ENCODE measurements around the gene FH. TPM values are rescaled to one million over a fixed set of nuclear protein-coding genes. Genes with fewer than 3 reads are reported as not detected.

Gene FH
- total and polyA plus RNA-seq, 10 of the 15 experiments (the other 5 are each of a cell fraction or from before 2014, with no cell fraction given), result 44.7 to 124 (median 76.2) TPM

DNA sequence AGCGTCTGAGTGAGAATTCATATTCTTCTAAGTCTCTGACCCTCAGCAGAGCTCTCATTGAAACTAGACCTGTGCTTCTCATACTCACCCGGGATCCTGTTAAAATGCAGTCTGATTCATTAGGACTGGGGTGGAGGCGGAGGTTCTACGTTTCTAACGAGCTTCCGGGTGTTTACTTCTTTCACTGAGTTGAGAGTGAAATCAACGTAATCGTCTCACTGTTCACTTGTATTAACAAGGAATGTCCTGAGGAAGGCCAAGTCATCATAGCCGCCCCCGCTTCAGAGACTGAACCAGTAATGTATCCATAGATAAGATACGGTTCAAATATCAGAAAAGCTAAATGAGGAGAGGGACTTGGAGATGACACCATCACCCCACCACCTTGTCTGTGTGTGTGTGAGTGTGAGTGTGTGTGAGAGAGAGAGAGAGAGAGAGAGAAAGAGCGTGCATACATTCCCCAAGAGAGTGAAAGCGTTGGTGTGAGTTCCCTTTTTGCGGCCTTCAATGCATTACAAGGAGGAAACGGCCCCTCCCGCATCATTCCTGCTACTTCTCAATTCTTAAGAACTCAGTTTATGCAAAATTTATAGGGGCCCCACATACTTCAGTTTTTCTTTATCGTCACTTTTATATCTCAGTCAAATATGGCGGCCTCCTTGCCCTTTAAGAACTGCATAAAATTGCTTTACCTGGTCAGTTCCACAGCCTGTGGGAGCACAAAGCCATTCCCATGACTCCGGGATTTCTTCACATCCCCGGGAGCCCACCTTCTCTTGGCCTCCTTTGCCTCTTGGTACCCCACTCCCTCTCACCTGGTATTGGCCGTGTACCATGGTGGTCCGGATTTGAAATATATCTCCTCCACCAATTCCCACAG lies 32.4 kb upstream of the FH start (continued):
- TF ChIP-seq ZNF274 (IDR thresholded peaks at IDR 0.05; ENCODE audit: insufficient read depth, insufficient read length) (no peak), PAX8 (IDR thresholded peaks at IDR 0.05) (no peak), HDAC2 (IDR thresholded peaks at IDR 0.05) (no peak), IKZF2 (IDR thresholded peaks at IDR 0.05) (peak; percentile 83 to 88; a peak in 3 of 4 replicates), MXI1 (IDR thresholded peaks at IDR 0.05; ENCODE audit: low read depth, low read length) (0 out of 2 replicates have a peak, but pooled peaks have one; percentile 40), POU2F2 (IDR thresholded peaks at IDR 0.05; ENCODE audit: borderline replicate concordance, low read depth, low read length) (peak; percentile 87; the same call in 2 of the 3 replicates), ATF7 (IDR thresholded peaks at IDR 0.05; ENCODE audit: low read depth) (peak; percentile 71), TCF3 (IDR thresholded peaks at IDR 0.05; ENCODE audit: borderline replicate concordance, insufficient read depth, low read depth, low read length) (no peak), POLR2AphosphoS5 (IDR thresholded peaks at IDR 0.05; ENCODE audit: low read length) (peak; percentile 48), CBFB (IDR thresholded peaks at IDR 0.05; ENCODE audit: low read depth) (0 out of 2 replicates have a peak, but pooled peaks have one; percentile 59), EP300 (IDR thresholded peaks at IDR 0.05; ENCODE audit: borderline replicate concordance in 1 of 2, control insufficient read depth in 1 of 2, low read depth in 2 of 2, low read length in 2 of 2) (peak; percentile 68 to 79; a peak in 3 of 4 replicates), USF1 (IDR thresholded peaks at IDR 0.05; ENCODE audit: borderline replicate concordance, extremely low read length, insufficient read depth, low read depth, low read length) (no peak), SIX5 (IDR thresholded peaks at IDR 0.05; ENCODE audit: low read depth, low read length, severe bottlenecking) (no peak)
- TF ChIP-seq, protein P1, sequence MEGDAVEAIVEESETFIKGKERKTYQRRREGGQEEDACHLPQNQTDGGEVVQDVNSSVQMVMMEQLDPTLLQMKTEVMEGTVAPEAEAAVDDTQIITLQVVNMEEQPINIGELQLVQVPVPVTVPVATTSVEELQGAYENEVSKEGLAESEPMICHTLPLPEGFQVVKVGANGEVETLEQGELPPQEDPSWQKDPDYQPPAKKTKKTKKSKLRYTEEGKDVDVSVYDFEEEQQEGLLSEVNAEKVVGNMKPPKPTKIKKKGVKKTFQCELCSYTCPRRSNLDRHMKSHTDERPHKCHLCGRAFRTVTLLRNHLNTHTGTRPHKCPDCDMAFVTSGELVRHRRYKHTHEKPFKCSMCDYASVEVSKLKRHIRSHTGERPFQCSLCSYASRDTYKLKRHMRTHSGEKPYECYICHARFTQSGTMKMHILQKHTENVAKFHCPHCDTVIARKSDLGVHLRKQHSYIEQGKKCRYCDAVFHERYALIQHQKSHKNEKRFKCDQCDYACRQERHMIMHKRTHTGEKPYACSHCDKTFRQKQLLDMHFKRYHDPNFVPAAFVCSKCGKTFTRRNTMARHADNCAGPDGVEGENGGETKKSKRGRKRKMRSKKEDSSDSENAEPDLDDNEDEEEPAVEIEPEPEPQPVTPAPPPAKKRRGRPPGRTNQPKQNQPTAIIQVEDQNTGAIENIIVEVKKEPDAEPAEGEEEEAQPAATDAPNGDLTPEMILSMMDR (IDR thresholded peaks at IDR 0.05 in 2 of 3, conservative IDR thresholded peaks at IDR 0.05 in 1 of 3; ENCODE audit: control insufficient read depth in 2 of 3, extremely low read depth in 1 of 3, insufficient read depth in 1 of 3, low read depth in 3 of 3, low read length in 3 of 3), result no peak
- TF ChIP-seq, protein P2, sequence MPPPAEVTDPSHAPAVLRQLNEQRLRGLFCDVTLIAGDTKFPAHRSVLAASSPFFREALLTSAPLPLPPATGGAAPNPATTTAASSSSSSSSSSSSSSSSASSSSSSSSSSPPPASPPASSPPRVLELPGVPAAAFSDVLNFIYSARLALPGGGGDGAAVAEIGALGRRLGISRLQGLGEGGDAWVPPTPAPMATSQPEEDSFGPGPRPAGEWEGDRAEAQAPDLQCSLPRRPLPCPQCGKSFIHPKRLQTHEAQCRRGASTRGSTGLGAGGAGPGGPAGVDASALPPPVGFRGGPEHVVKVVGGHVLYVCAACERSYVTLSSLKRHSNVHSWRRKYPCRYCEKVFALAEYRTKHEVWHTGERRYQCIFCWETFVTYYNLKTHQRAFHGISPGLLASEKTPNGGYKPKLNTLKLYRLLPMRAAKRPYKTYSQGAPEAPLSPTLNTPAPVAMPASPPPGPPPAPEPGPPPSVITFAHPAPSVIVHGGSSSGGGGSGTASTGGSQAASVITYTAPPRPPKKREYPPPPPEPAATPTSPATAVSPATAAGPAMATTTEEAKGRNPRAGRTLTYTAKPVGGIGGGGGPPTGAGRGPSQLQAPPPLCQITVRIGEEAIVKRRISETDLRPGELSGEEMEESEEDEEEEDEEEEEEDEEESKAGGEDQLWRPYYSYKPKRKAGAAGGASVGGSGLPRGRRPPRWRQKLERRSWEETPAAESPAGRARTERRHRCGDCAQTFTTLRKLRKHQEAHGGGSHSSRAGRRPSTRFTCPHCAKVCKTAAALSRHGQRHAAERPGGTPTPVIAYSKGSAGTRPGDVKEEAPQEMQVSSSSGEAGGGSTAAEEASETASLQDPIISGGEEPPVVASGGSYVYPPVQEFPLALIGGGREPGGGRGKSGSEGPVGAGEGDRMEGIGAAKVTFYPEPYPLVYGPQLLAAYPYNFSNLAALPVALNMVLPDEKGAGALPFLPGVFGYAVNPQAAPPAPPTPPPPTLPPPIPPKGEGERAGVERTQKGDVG (CRISPR knock-in tag; IDR thresholded peaks at IDR 0.05), result no peak
- TF ChIP-seq, protein P3, sequence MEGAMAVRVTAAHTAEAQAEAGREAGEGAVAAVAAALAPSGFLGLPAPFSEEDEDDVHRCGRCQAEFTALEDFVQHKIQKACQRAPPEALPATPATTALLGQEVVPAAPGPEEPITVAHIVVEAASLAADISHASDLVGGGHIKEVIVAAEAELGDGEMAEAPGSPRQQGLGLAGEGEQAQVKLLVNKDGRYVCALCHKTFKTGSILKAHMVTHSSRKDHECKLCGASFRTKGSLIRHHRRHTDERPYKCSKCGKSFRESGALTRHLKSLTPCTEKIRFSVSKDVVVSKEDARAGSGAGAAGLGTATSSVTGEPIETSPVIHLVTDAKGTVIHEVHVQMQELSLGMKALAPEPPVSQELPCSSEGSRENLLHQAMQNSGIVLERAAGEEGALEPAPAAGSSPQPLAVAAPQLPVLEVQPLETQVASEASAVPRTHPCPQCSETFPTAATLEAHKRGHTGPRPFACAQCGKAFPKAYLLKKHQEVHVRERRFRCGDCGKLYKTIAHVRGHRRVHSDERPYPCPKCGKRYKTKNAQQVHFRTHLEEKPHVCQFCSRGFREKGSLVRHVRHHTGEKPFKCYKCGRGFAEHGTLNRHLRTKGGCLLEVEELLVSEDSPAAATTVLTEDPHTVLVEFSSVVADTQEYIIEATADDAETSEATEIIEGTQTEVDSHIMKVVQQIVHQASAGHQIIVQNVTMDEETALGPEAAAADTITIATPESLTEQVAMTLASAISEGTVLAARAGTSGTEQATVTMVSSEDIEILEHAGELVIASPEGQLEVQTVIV (IDR thresholded peaks at IDR 0.05; ENCODE audit: borderline replicate concordance, partially characterized antibody), result no peak
- TF ChIP-seq, protein P4, sequence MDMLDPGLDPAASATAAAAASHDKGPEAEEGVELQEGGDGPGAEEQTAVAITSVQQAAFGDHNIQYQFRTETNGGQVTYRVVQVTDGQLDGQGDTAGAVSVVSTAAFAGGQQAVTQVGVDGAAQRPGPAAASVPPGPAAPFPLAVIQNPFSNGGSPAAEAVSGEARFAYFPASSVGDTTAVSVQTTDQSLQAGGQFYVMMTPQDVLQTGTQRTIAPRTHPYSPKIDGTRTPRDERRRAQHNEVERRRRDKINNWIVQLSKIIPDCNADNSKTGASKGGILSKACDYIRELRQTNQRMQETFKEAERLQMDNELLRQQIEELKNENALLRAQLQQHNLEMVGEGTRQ (IDR thresholded peaks at IDR 0.05; ENCODE audit: borderline replicate concordance, low read depth, low read length), result no peak
